Left colon (tissue), 2 donors: ENCODE data around the gene NFATC3. TPM values are rescaled to one million over a fixed set of nuclear protein-coding genes. Genes with fewer than 3 reads are reported as not detected.

Source experiments
- ATAC-seq: fragments of 200-7000 bp; cut with Tn5 transposase; one replicate; pipeline ENCODE4 v1.9.1; 2020; ENCODE audit warnings: mild to moderate bottlenecking, moderate library complexity
- DNase-seq, 2 donors: peaks; one replicate each; pipeline ENCODE4 v3.0.0-alpha.2; 2020
- intact Hi-C, 2 donors: fragments of 100-400 bp; cut with DNase I in 1 of 2; cut with micrococcal nuclease in 1 of 2; formaldehyde crosslinking; loops; one replicate each; pipeline versions ENCODE4 v1.11.2 to v1.14.0; 2022; cut with DNase I, micrococcal nuclease
- total RNA-seq, 2 donors: library from RNA; stranded (reverse); fragmentation: NEBNext Ultra II Directional; extraction: Animal tissue kit (Norgen Biotek cat#: 25700); gene quantifications; one replicate each; pipeline ENCODE4 v1.2.1, GENCODE V29; 2021
- donor health status: DM: no; HTN: no; CAD: no.
- donor health status: DM: yes; HTN: yes; CAD: no.

NFATC3 gene
- total RNA-seq, 2 donors from 2014 or later: 24.6 to 24.9 TPM

GRCh38 chr16:68233085-68233834 lies 148.1 kb downstream of the NFATC3 start:
- intact Hi-C loops: no loop called here
- no peak for DNase-seq
- ATAC-seq: no peak

GRCh38 chr16:68233835-68234187 lies 148.6 kb downstream of the NFATC3 start:
- intact Hi-C loops: no loop called here
- no peak for ATAC-seq
- DNase-seq: no peak

- peak; percentile 50 for ATAC-seq
- DNase-seq: peak; percentile 97
- intact Hi-C loops: no loop called here
Measured at GRCh38 chr16:68234188-68235107, 149.3 kb downstream of the NFATC3 start.

GRCh38 chr16:68235108-68235886 lies 150.1 kb downstream of the NFATC3 start:
- intact Hi-C loops: no loop called here
- ATAC-seq: peak; percentile 24

GRCh38 chr16:68235887-68236136 lies 150.6 kb downstream of the NFATC3 start, which contains the start of gene ESRP2:
Gene ESRP2, minus strand, starts transcription at chr16:68236127. Its CDS starts 82 bp downstream, at chr16:68236045.
- intact Hi-C loops: no loop called here
- DNase-seq: no peak
- no peak for ATAC-seq

More at GRCh38 chr16:68235108-68235886, 150.1 kb downstream of the NFATC3 start:
- peak; percentile 46 to 59 for DNase-seq

GRCh38 chr16:68236137-68236825 lies 151.1 kb downstream of the NFATC3 start:
- peak; percentile 53 for ATAC-seq
- intact Hi-C loops: no loop called here
- DNase-seq: peak; percentile 89 to 91

- DNase-seq: peak in 1 of 2 donors; percentile 54
- ATAC-seq: no peak
- intact Hi-C loops: no loop called here
Measured at GRCh38 chr16:68236826-68237242, 151.7 kb downstream of the NFATC3 start.

- peak; percentile 98 to 99 for DNase-seq
- intact Hi-C loops: no loop called here
- ATAC-seq: peak; percentile 59
Measured at GRCh38 chr16:68237243-68238028, 152.3 kb downstream of the NFATC3 start.

- no peak for DNase-seq
Measured at GRCh38 chr16:68238029-68238345, 152.8 kb downstream of the NFATC3 start.

GRCh38 chr16:68242085-68242484 lies 156.9 kb downstream of the NFATC3 start:
- ATAC-seq: no peak
- intact Hi-C loops: loop anchor here in 1 of 2 donors (5.0 kb wide), 1 partner anchor 90 kb away; no protein-coding TSS in a partner anchor
- no peak for DNase-seq

More at GRCh38 chr16:68238029-68238345, 152.8 kb downstream of the NFATC3 start:
- intact Hi-C loops: no loop called here
- ATAC-seq: no peak

GRCh38 chr16:68242926-68243858 lies 158.0 kb downstream of the NFATC3 start:
- no peak for DNase-seq
- intact Hi-C loops: loop anchor here in 1 of 2 donors (5.0 kb wide), 1 partner anchor 89 kb away; no protein-coding TSS in a partner anchor
- ATAC-seq: no peak

GRCh38 chr16:68244481-68244902 lies 159.3 kb downstream of the NFATC3 start:
- intact Hi-C loops: loop anchor here in 1 of 2 donors (5.0 kb wide), 1 partner anchor 88 kb away; no protein-coding TSS in a partner anchor
- peak; percentile 6 for ATAC-seq
- no peak for DNase-seq

GRCh38 chr16:68244903-68245853 lies 160.0 kb downstream of the NFATC3 start, which contains the start of gene PLA2G15:
Gene PLA2G15, plus strand, starts transcription at chr16:68245373. Its CDS starts 54 bp downstream, at chr16:68245427.
- DNase-seq (peak; percentile 97 to 99), ATAC-seq (peak; percentile 95)
- intact Hi-C loops: loop anchor here in 1 of 2 donors (5.0 kb wide), 1 partner anchor 87 kb away; no protein-coding TSS in a partner anchor

GRCh38 chr16:68246121-68246520 lies 161.0 kb downstream of the NFATC3 start:
- intact Hi-C loops: no loop called here
- ATAC-seq: no peak
- DNase-seq: no peak

- ATAC-seq: no peak
Measured at GRCh38 chr16:68246666-68247065, 161.5 kb downstream of the NFATC3 start.

More at GRCh38 chr16:68246666-68247065, 161.5 kb downstream of the NFATC3 start:
- intact Hi-C loops: no loop called here
- DNase-seq: no peak
